Cardiac fibroblast (primary cell): ENCODE results near the gene PJA2.
"Not testable (repeated sequence)": the region's sequence is repeated elsewhere in the genome, so short reads cannot be mapped to it uniquely, and the experiment has no call there.

Experiments
- DNase-seq, 2 donors: peaks; one replicate each; pipeline versions ENCODE4 v3.0.0 to v3.0.0-alpha.2; 2010; ENCODE audit warnings: low read depth in 2 of 2
- H3K4me3 ChIP-seq, 2 donors: replicated peaks in 1 of 2; 1 replicate in 1 of 2; 2 replicates in 1 of 2; pipeline ENCODE4 v1.5.1; 2011; ENCODE audit warnings: low read depth in 2 of 2, low read length in 2 of 2, mild to moderate bottlenecking in 2 of 2, moderate library complexity in 1 of 2
- TF ChIP-seq, protein P1 (sequence below): IDR thresholded peaks from one replicate; pipeline ENCODE4 v1.5.1; 2011; ENCODE audit warnings: low read depth, mild to moderate bottlenecking, low read length, inconsistent platforms

Gene PJA2

DNA sequence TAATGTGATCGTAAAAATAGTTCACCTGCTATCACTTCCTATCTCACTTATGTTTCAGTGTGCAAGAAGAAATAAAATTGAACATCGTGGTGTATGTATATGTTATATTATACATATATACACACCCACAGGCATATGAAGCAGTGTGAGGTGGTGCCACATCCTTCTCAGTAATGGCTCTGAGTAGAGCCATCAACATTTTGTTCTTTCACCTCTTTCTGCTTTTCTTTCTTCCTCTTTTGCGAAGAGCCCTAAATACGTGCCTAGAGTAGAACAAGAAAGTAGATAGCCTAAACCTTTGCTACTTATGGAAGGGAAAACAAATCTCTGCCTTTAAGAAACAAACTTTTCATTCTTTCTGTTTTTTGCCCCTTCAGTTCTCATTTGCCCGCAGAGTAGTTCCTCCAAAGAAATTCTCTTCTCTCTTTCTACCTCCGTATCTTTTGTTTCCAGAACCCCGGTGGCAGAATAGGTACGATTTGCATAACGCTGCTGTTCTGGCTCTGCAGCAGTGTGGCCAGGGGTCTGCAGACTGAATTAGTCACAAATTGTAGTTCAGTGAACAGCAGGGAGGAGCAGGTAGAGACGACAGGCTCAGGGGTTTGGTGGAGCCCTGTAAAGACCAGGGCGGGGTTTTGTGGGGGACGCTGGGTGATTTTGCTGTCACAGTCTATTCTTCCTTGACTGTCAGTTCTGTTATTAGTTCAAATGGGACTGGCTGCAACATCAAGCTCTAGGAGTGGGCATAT is 40.5 kb upstream of the PJA2 start:
- DNase-seq, result no peak
- TF ChIP-seq, protein P1, sequence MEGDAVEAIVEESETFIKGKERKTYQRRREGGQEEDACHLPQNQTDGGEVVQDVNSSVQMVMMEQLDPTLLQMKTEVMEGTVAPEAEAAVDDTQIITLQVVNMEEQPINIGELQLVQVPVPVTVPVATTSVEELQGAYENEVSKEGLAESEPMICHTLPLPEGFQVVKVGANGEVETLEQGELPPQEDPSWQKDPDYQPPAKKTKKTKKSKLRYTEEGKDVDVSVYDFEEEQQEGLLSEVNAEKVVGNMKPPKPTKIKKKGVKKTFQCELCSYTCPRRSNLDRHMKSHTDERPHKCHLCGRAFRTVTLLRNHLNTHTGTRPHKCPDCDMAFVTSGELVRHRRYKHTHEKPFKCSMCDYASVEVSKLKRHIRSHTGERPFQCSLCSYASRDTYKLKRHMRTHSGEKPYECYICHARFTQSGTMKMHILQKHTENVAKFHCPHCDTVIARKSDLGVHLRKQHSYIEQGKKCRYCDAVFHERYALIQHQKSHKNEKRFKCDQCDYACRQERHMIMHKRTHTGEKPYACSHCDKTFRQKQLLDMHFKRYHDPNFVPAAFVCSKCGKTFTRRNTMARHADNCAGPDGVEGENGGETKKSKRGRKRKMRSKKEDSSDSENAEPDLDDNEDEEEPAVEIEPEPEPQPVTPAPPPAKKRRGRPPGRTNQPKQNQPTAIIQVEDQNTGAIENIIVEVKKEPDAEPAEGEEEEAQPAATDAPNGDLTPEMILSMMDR, result no peak
- H3K4me3 ChIP-seq, result no peak overlapping the region

- no peak for DNase-seq
- TF ChIP-seq, protein P1, result no peak
- H3K4me3 ChIP-seq, result no peak overlapping the region
These were observed 39.1 kb upstream of the PJA2 start for GRCh38 chr5:109448838-109449237.

DNA sequence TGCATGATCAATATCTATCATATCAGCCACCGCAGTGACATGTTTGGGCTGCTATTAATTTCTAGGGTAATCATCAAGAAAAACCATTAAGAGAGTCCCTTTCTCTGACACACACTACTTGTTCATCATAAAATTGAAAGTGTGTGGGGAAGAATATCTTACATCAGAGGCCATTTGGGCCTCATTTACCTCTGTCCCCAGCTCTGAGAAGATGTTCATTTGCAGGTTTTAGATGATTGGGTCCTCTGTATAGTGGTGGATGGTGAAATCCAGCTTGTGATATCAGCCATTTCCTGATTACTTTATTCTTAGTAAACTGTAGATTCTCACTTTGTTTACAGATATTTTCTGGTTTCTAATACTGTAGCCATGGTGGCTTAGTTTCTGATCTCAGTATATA is 29.8 kb upstream of the PJA2 start:
- TF ChIP-seq, protein P1, result no peak
- H3K4me3 ChIP-seq, result no peak overlapping the region
- DNase-seq, result no peak

- no peak for DNase-seq
- TF ChIP-seq, protein P1, result no peak
These were observed 16.3 kb upstream of the PJA2 start for GRCh38 chr5:109426075-109426474.

GRCh38 chr5:109425521-109425920 is 15.7 kb upstream of the PJA2 start:
- DNase-seq, result not testable (repeated sequence)

More at GRCh38 chr5:109426075-109426474, 16.3 kb upstream of the PJA2 start:
- H3K4me3 ChIP-seq, result no peak overlapping the region

GRCh38 chr5:109421956-109422355 is 12.2 kb upstream of the PJA2 start:
- DNase-seq, result no peak

More at GRCh38 chr5:109425521-109425920, 15.7 kb upstream of the PJA2 start:
- not testable (repeated sequence) for H3K4me3 ChIP-seq

GRCh38 chr5:109418712-109419352 is 9.1 kb upstream of the PJA2 start:
- H3K4me3 ChIP-seq, result no peak overlapping the region
- DNase-seq, result no peak
- TF ChIP-seq, protein P1, result no peak

More at GRCh38 chr5:109421956-109422355, 12.2 kb upstream of the PJA2 start:
- H3K4me3 ChIP-seq, result no peak overlapping the region
- TF ChIP-seq, protein P1, result no peak
